SK-N-SH treated with all-trans-retinoic acid at 6 μM for 48 hours (cell line): ENCODE data around the gene BICDL1.

Experiments used
- ATAC-seq: fragments of 200-7000 bp; cut with Tn5 transposase; 3 replicates; pipeline ENCODE4 v1.9.1; 2020; ENCODE audit warnings: mild to moderate bottlenecking, moderate library complexity
- ARNTL ChIP-seq: fragments of 450-650 bp; formaldehyde crosslinking; IDR thresholded peaks from 2 replicates; pipeline ENCODE4 v1.5.0; 2020; ENCODE audit warnings: low read depth, mild to moderate bottlenecking, moderate library complexity, borderline replicate concordance
- BACH2 ChIP-seq: fragments of 250-450 bp; sonication (Bioruptor Pico); IDR thresholded peaks from 2 replicates; pipeline ENCODE4 v1.9.0; 2021; ENCODE audit warnings: mild to moderate bottlenecking, borderline replicate concordance
- CREB5 ChIP-seq: fragments of 250-450 bp; sonication (Bioruptor Pico); IDR thresholded peaks from 2 replicates; pipeline ENCODE4 v1.5.1; 2020; ENCODE audit warnings: low read depth, mild to moderate bottlenecking, moderate library complexity
- CSDC2 ChIP-seq: fragments of 250-450 bp; sonication (Bioruptor Pico); IDR thresholded peaks from 2 replicates; pipeline ENCODE4 v1.5.0; 2020; ENCODE audit warnings: mild to moderate bottlenecking, moderate library complexity
- CSRNP3 ChIP-seq: fragments of 250-450 bp; sonication (Bioruptor Pico); IDR thresholded peaks from 2 replicates; pipeline ENCODE4 v1.5.1; 2021; ENCODE audit warnings: mild to moderate bottlenecking, moderate library complexity
- ESRRG ChIP-seq: fragments of 250-450 bp; sonication (Bioruptor Pico); IDR thresholded peaks from 2 replicates; pipeline ENCODE4 v1.6.1; 2021; ENCODE audit warnings: mild to moderate bottlenecking
- GLIS3 ChIP-seq: fragments of 250-450 bp; sonication (Bioruptor Pico); IDR thresholded peaks from 2 replicates; pipeline ENCODE4 v1.5.0; 2020; ENCODE audit warnings: mild to moderate bottlenecking, moderate library complexity
- ISL1 ChIP-seq: fragments of 250-450 bp; sonication (Bioruptor Pico); IDR thresholded peaks from 2 replicates; pipeline ENCODE4 v2.1.2; 2022; ENCODE audit warnings: mild to moderate bottlenecking, moderate library complexity
- OSR1 ChIP-seq: fragments of 250-450 bp; sonication (Bioruptor Pico); IDR thresholded peaks from 2 replicates; pipeline ENCODE4 v1.8.0; 2022; ENCODE audit warnings: moderate library complexity, mild to moderate bottlenecking, inconsistent platforms
- PATZ1 ChIP-seq: fragments of 250-450 bp; sonication (Bioruptor Pico); IDR thresholded peaks from 2 replicates; pipeline ENCODE4 v1.8.0; 2020; ENCODE audit warnings: mild to moderate bottlenecking, moderate library complexity, borderline replicate concordance
- PPARA ChIP-seq: fragments of 250-450 bp; sonication (Bioruptor Pico); IDR thresholded peaks from 2 replicates; pipeline ENCODE4 v1.5.0; 2020; ENCODE audit warnings: mild to moderate bottlenecking, borderline replicate concordance
- RARB ChIP-seq: fragments of 250-450 bp; sonication (Bioruptor Pico); IDR thresholded peaks from 2 replicates; pipeline ENCODE4 v1.8.0; 2021; ENCODE audit warnings: mild to moderate bottlenecking, moderate library complexity
- SNAI2 ChIP-seq: fragments of 250-450 bp; sonication (Bioruptor Pico); IDR thresholded peaks from 2 replicates; pipeline ENCODE4 v1.5.0; 2020; ENCODE audit warnings: mild to moderate bottlenecking, moderate library complexity
- TCF4 ChIP-seq: fragments of 250-450 bp; sonication (Bioruptor Pico); IDR thresholded peaks from 2 replicates; pipeline ENCODE4 v1.8.0; 2021; ENCODE audit warnings: mild to moderate bottlenecking, moderate library complexity, borderline replicate concordance
- TOX ChIP-seq: fragments of 250-450 bp; sonication (Bioruptor Pico); IDR thresholded peaks from 2 replicates; pipeline ENCODE4 v1.8.0; 2021; ENCODE audit warnings: mild to moderate bottlenecking, moderate library complexity, borderline replicate concordance
- ZC3H10 ChIP-seq: fragments of 250-450 bp; sonication (Bioruptor Pico); IDR thresholded peaks from 2 replicates; pipeline ENCODE4 v1.5.1; 2021; ENCODE audit warnings: mild to moderate bottlenecking, moderate library complexity
- ZFP3 ChIP-seq: fragments of 250-450 bp; sonication (Bioruptor Pico); IDR thresholded peaks from 2 replicates; pipeline ENCODE4 v1.5.0; 2020; ENCODE audit warnings: mild to moderate bottlenecking, moderate library complexity
- ZFP30 ChIP-seq: fragments of 450-650 bp; formaldehyde crosslinking; IDR thresholded peaks from 2 replicates; pipeline ENCODE4 v1.5.0; 2022; ENCODE audit warnings: mild to moderate bottlenecking, moderate library complexity
- ZNF565 ChIP-seq: fragments of 450-650 bp; formaldehyde crosslinking; conservative IDR thresholded peaks from 2 replicates; pipeline ENCODE4 v1.5.0; 2020; ENCODE audit warnings: low read depth, mild to moderate bottlenecking, moderate library complexity
- ZNF70 ChIP-seq: fragments of 450-650 bp; formaldehyde crosslinking; IDR thresholded peaks from 2 replicates; pipeline ENCODE4 v1.5.0; 2020; ENCODE audit warnings: mild to moderate bottlenecking, moderate library complexity
- ZNF8 ChIP-seq: fragments of 450-650 bp; formaldehyde crosslinking; IDR thresholded peaks from 2 replicates; pipeline ENCODE4 v1.5.0; 2020; ENCODE audit warnings: mild to moderate bottlenecking, moderate library complexity

The BICDL1 gene

DNA sequence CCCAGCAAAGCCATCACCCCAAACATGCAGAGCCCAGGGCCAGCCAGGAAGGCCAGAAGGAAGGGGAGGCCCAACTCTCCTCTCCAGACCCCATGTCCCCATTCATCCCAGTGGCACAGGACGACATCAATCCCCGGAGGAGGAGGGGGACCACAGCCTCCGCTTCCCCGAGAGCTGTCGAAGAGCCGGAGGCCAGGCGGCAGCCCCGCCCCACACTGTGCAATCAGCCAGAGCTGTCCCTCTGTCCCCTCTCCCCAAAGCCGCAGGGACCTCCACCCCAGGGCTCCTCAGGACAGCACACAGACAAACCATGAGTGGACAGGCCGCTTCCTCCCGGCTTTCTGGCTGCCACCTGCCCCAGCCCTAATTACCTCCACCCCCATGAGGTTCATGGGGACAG, 110.7 kb downstream of the BICDL1 start:
- no peak for TF ChIP-seq RARB (CRISPR knock-in tag)
- no peak for TF ChIP-seq PPARA (CRISPR knock-in tag)
- TF ChIP-seq CREB5 (CRISPR knock-in tag), result no peak
- no peak for TF ChIP-seq ZNF70
- TF ChIP-seq ZNF565, result no peak
- no peak for TF ChIP-seq BACH2 (CRISPR knock-in tag)
- no peak for TF ChIP-seq GLIS3 (CRISPR knock-in tag)
- TF ChIP-seq ZC3H10, result no peak
- TF ChIP-seq TOX (CRISPR knock-in tag), result no peak
- no peak for TF ChIP-seq ARNTL (CRISPR knock-in tag)
- TF ChIP-seq ESRRG (CRISPR knock-in tag), result no peak
- ATAC-seq, result no peak

DNA sequence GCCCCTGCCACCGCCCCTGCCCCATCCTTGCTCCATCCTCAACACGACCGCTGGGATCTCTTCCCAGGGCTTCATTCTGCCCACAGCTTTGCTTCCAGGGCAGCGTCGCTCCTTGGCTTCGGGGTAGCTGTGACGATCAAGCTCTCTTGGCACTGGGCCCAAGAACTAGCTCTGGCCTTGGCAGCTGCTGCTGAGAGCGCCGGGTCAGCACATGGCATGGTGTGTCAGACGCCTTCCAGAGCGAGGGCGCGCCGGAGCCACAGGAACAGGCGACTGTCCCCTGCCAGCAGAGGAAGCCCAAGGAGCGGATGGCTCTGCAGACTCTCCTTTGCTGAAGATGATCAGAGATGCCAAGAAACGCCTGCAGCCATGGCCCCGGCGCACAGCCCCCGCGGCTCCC, 111.6 kb downstream of the BICDL1 start:
- TF ChIP-seq CSRNP3 (CRISPR knock-in tag), result no peak
- TF ChIP-seq OSR1 (CRISPR knock-in tag), result no peak
- TF ChIP-seq CSDC2 (CRISPR knock-in tag), result no peak
- no peak for TF ChIP-seq GLIS3 (CRISPR knock-in tag)
- TF ChIP-seq ESRRG (CRISPR knock-in tag), result no peak
- TF ChIP-seq TOX (CRISPR knock-in tag), result no peak
- no peak for TF ChIP-seq BACH2 (CRISPR knock-in tag)
- peak; percentile 50 for ATAC-seq

- peak; percentile 13; the same call in 2 of the 3 replicates for ATAC-seq
- TF ChIP-seq ESRRG (CRISPR knock-in tag) (no peak), PATZ1 (CRISPR knock-in tag) (no peak), ARNTL (CRISPR knock-in tag) (no peak), RARB (CRISPR knock-in tag) (no peak), ISL1 (CRISPR knock-in tag) (no peak), TOX (CRISPR knock-in tag) (no peak), CSRNP3 (CRISPR knock-in tag) (no peak), GLIS3 (CRISPR knock-in tag) (no peak), ZFP30 (no peak), ZNF565 (no peak), CSDC2 (CRISPR knock-in tag) (no peak), PPARA (CRISPR knock-in tag) (no peak), TCF4 (CRISPR knock-in tag) (no peak)
These were observed 112.1 kb downstream of the BICDL1 start for GRCh38 chr12:120101182-120101581.

DNA sequence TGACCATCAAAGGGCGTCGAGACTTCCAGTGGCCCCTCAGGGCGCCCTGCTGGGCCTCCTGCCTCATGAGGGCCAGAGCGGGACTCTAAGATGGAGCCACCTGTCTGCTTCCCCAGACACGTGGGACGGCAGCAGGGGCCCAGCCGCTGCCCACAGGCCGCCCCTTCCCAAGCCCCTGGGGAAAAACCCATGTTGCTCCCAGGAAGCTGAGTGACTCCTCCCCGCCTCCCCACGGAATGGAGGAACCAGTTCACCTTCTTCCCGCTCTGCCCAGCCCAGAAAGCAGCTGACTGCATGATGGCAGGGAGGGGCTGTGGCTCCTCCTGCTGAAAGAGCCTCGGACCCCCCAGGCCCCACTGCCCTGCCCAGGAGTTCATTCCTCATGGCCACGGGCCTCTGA, 112.6 kb downstream of the BICDL1 start:
- no peak for ATAC-seq
- no peak for TF ChIP-seq ISL1 (CRISPR knock-in tag)
- no peak for TF ChIP-seq OSR1 (CRISPR knock-in tag)
- no peak for TF ChIP-seq ARNTL (CRISPR knock-in tag)
- TF ChIP-seq ZNF70, result no peak
- no peak for TF ChIP-seq SNAI2 (CRISPR knock-in tag)
- no peak for TF ChIP-seq PPARA (CRISPR knock-in tag)
- no peak for TF ChIP-seq CSRNP3 (CRISPR knock-in tag)
- TF ChIP-seq ESRRG (CRISPR knock-in tag), result no peak
- TF ChIP-seq ZNF8 (CRISPR knock-in tag), result no peak
- no peak for TF ChIP-seq CREB5 (CRISPR knock-in tag)
- TF ChIP-seq ZNF565, result no peak
- TF ChIP-seq ZFP3, result no peak
